Colon (tissue), 2 donors: ENCODE measurements around the gene FAM200C.

Experiments used
- FAIRE-seq: peaks from 2 replicates; lab custom pipeline; 2012; peaks lifted over from hg19 to GRCh38; lab: Jason Lieb, UNC
- donor health status: control.
- donor health status: control.

FAM200C gene

DNA sequence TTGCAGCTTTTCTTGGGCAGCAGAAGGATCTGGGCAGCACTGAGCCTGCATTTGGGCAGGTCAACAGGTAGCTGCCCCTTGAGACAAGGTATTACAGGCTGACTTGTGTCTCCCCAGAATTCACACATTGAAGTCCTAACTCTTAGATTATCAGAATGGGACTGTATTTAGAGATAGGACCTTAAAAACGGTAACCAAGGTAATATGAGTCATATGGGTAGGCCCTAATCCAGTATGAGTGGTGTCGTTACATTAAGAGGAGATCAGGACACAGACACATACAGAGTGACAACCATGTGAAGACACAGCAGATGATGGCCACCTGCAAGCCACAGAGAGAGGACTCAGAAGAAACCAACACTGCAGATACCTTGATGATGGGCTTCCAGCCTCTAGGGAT, 32.6 kb downstream of the FAM200C start:
- no peak for FAIRE-seq

DNA sequence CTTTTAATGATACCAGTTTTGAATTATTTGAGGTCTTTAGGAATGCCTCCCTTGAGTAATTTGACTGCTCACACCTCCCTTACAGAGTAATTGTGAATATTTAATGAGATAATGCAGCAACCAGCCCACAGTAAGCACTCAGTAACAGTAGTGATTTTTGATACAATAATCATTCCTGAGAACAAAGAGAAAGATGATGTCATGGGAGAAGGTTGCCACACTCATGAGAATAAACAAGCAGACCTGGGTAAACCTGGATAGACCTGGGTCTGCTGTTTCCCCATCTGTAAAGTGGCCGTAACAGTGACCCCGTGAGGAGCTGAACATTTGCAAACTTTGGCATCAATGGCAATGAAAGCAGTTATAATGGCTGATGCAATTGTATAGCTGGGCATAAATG, 33.6 kb downstream of the FAM200C start:
- no peak for FAIRE-seq

GRCh38 chr5:160363660-160364395, 36.0 kb downstream of the FAM200C start:
- FAIRE-seq: no peak

DNA sequence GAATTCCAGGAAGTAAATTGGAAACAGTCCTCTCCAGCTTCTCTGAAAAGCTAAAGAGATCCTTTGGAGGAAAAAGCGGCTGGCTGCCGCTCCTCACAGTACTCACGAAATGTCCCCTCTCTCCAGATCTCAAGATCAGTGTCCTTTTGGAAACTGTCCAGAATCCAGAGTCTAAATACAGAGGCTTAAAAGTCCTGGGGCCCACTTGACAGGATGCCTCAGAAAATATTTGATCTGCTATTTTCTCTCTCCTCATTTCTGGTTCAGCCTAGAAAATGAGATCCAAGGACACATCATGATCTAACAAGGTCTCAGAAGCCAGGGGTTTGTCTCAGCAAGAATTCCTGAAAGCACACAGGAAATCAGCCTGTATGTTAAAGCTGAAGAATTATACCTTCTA, 36.6 kb downstream of the FAM200C start:
- FAIRE-seq: no peak

GRCh38 chr5:160361624-160362228, 38.1 kb downstream of the FAM200C start:
- FAIRE-seq: no peak

GRCh38 chr5:160360310-160360709, 39.5 kb downstream of the FAM200C start:
- FAIRE-seq: no peak

- FAIRE-seq: no peak
These were observed 40.0 kb downstream of the FAM200C start for GRCh38 chr5:160359816-160360215.

DNA sequence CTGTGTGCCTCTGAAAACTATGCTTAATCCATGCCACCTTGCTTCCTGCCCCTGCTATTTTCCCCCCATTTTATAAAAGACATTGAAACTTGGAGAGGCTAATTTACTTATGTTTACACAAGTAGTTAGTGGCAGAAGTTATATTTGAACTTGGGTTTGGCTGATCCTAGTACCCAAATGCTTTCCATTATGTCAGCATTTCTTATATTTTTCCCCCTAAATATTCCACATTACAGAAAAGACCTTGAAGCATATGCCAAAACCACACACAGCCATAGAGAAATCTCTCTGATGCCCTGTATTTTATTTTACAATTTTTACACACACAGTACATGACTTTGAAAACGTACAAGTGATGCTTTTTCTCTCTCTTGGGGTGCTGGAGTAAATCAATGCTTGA, 40.6 kb downstream of the FAM200C start:
- no peak for FAIRE-seq

DNA sequence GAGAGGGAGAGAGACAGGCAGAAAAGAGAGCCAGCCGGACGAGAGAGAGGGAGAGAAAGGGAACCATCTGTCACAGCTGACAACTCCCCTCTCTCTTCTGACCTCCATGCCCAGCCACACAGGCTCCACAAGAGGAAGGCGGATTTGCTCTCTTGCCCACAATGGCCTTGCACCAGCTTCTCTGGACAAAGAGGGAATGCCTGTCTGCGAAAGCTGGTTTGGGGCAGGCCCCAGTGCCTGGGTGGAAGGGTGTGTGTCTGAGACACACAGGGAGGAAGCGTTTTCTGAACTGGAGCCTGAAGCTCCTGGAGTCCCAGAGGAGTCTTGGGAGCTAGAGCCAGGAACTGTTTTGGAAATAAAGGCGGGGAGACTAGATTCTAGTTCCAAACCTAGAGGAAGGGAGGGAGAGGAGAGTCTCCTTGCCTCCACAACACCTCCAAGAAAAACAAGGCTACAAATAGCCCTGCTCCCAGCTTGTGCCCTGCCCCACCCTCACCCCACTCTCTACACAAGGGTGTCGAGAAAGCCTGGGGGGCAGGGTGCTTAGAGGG, 41.9 kb downstream of the FAM200C start:
- no peak for FAIRE-seq

- FAIRE-seq: no peak
These were observed 42.5 kb downstream of the FAM200C start for GRCh38 chr5:160357394-160357793.

- no peak for FAIRE-seq
These were observed 43.1 kb downstream of the FAM200C start for GRCh38 chr5:160356550-160357347.

GRCh38 chr5:160354666-160355065, 45.2 kb downstream of the FAM200C start:
- FAIRE-seq: no peak

DNA sequence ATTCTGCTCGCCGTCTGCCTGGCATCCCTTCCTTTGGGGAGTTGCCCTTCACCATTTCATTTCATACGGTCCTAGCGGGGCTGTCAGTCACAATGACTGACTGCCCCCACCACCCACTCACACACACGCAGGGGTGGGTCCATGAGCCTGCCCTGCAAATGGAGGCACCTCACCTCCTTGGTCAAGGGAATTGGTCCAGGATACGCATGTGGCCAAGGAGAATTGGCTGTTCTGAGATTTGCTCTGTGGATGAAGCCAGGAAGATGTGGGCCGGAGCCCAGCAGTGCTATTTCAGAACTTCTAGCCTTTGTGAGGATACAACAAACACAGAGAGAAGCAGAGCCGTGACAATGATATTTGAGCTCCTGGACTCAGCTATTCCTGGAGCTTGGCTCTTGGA, 46.5 kb downstream of the FAM200C start:
- no peak for FAIRE-seq

DNA sequence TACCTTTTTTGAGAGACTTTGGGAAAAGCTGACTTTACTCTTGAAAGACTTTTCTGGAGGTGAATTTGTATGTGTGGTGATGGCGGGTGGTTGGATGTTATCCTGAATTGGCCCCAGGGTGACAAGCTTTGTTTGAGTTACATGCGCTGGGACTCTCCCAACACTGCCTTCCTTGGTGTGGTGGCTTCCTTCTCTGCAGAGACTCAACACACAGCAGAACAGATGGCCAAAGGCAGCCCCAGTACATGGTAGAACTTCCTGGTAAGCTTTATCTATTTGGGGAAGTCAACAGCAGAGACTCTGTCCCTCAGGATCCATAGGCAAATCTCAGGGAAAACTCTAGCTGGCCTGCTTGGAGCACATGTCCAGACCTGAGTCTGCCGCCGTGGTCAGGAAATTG, 47.5 kb downstream of the FAM200C start:
- no peak for FAIRE-seq

GRCh38 chr5:160349935-160350303, 49.9 kb downstream of the FAM200C start:
- no peak for FAIRE-seq

DNA sequence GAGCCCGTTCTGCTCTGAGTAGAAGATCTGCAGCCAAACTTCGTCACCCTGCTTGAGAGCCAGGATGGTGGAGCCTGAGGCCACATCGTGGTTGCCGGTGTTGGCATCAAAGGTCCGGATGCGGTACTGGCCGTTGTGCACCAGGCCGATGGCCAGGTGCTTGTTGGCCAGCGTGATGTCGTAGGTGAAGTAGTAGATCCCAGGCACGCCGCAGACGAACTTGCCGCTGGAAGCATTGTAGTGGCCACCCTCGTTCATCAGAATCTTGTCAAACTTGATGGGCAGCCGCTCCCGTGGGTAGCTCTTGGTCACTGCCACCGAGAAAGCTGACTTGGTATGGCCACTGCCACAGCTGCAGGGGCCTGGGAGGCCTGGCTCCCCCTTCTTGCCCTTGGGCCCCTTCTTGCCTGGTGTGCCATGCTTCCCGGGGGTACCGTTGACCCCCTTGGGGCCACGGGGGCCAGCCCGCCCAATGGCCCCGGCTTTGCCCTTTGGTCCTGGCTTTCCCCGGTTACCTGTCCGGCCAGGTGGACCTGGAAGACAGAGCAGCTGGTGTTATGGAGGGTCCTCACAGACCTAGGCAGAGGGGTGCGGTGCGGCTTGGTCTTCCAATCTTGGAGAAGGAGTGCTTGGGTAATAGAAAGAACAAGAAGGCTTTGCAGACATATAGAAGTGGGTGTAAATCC, 50.5 kb downstream of the FAM200C start:
- FAIRE-seq: no peak

- no peak for FAIRE-seq
These were observed 51.8 kb downstream of the FAM200C start for GRCh38 chr5:160348080-160348479.

DNA sequence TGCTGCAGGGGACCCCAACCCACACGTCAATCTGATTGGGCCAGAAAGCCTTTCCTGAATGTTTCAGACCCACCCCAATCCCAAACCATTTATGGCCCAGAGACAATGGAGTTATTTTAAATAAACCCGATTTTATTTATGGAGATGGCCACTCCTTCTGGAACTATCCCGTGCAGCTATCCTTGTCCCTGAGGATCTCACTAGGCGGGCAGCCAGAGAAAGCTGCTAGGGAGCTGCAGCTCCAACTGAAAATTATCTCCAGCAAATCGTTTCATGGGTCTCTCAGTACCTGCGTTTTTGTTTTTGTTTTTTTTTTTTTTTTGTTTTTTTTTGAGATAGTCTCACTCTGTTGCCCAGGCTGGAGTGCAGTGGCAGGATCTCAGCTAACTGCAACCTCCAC, 52.4 kb downstream of the FAM200C start:
- FAIRE-seq: no peak
